Measurements from ENCODE around the gene RELT.

RELT gene

DNA sequence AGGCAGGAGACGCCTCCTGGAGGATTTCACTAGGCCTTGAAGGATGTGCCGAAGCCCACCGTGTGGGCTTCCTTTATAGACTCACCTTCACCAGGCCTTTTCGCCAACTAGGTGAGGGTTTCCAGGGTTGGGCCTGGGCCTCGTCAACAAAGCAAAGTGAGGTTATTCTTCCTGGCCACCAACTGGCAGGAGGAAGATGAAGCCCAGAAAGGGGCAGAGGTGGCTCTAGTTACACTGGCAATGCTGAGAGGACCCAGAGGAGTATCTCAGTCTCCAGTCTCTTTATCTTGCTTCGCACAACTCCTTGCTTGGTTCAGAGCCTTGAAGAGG, 404 bp upstream of the RELT start:
- FAIRE-seq, result no peak
- no peak for DNase-seq (ENCODE audit: low spot score)

DNA sequence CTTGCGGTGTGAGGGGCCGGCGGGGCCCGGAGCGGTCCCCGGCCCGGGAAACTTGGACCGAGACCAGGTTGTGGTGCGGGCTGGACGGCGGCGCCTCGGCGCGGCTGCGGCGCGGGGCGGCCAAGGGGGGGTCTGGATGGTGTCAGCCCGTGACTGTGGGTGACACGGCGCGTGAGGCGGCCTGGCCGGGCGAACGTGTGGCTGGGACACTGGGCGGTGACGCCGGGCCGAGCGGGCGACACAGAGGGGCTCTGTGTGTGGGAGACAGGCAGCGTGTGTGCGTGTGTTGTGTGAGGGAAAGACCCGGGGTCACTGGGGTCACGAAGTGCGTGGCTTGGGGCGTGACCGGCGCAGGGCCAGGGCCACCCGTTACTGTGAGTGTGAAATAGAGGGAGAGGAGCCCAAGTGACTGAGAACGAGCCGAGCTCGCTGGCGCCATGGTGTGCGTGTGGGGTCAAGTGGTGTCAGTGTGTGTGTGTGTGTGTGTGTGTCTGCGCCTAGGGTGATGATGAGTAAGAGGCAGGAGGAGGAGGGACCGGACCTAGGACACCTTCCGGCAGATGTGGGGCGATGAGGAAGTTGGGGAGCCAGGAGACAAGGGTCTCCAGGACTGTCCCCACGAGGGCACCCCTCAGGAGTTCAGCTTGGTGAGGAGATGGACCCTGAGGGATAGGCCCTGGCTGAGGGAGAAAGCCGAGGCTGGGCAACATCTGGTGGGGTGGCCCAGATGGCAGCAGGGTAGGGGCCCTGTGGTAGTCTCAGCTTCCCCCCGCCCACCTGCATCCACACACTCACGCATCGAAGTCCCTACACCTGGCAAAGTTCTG, 817 bp downstream of the RELT start:
- FAIRE-seq (no peak), DNase-seq (ENCODE audit: low spot score) (peak; percentile 71)

DNA sequence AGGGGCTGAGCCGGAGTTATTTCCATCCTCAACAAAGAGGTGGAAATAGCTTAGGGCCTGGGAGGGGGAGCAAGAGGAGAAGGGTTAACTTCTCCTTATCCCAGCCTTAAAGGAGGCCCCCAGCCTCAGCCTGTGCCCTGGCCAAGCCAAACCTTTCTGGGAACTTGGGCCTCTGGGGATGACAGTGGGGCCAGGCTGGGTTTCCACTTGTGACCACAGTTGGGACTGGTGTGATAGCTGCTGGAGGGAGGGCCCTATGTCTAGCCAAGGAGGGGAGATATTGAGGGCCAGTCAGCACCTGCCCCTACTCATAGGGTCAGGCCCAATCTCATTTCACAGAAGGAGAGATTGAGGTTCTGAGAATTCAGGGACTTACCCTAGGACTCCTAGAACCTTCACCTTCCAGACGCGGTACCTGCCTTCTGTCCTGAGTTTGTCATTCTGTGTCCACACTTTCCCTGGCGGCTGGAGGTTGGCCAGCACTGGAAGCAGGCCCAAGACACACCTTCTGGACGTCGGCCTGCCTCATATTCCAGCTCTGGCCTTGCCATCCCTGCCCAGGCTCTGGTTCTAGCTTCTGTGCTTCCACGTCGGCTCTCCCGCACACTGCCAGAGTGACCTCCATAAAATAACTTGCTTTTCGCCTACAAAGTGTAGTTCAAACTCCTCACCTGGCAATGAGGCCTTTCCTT, 3.1 kb downstream of the RELT start:
- DNase-seq (ENCODE audit: low spot score) (no peak), FAIRE-seq (no peak)

DNA sequence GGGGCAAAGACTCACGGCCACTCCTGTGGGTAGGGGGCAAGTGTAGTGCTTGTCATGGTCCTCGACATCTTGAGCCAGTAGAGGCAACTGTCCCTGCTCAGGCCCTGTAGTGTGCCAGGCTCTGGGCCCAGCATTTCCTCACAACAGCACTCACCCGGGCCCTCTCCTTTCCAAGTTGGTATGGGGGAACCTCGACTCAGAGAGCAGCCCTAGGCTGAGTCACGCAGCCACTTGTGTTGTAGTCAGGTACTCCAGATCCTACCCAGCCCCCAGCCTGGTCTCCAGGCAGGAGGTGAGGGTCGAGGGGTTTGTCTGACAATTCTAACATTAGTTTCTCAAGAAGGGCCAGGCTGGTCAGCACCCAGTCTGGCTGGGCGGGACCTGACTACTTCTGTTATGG, 4.1 kb downstream of the RELT start:
- DNase-seq (ENCODE audit: low spot score), result no peak

DNA sequence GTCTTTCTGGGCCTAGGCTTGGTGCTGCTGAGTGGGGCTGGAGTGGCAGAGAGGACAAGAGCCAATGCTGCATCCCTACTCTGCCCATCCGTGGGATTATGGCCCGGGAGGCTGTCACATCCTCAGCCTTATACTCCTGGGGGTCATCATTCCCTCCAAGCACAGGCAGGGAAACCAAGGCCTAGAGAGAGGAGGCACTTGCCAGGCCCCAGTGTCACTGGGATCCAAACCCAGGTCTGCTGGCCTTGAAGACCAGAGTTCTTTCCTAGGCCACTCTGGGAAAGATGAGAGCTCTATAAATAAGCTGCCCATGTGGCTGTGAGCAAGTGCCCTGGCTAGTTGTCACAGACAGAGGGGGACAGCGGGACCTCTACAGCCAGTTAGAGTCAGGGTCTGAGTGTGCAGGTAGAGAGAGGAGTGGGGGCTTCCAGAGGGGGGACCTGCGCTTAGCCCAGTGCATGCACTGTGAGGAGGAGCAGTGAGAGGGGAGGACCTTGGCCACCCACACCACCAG, 4.8 kb downstream of the RELT start:
- DNase-seq (ENCODE audit: low spot score), result no peak
- FAIRE-seq, result no peak

More for the DNA sequence above, 4.1 kb downstream of the RELT start:
- no peak for FAIRE-seq

DNA sequence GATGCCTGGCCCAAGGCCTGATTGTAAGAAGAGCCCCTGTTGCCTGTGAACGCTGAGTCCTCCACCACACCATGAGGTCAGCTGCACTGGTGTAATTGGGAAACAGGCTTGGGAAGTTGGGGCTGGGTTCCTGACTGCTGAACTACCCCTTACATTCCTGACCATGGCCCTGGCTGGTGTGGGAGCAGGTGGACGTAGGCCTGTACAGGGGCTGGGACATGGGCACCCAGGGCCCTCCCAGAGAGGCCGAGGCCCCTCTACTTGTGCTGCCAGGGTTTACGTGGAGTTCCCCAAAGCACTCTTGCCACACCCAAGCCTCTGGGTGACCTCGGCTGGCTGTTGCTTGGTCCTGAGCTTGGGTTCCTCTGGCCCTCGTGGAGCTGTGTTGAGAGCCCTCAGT, 5.4 kb downstream of the RELT start:
- DNase-seq (ENCODE audit: low spot score) (no peak), FAIRE-seq (no peak)

DNA sequence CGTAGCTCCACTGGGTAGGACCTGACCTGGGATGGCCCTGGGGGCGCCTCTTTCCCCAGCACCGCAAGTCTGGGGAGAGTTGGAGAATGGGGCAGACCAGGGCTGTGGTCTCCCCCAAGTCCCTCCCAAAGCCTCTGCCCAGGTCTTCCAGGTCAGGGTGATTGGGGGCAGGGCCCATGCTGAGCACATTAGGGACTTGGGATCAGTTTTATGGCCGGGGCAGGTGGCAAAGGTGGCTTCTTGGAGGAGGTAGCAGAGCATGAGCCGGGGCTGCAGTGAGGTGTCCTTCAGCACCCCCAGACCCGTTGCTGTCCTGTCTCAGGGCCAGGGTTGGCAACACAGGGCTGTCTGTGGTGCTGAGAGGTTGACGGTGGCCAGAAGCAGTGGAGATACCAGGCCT, 6.0 kb downstream of the RELT start:
- no peak for FAIRE-seq
- no peak for DNase-seq (ENCODE audit: low spot score)

DNA sequence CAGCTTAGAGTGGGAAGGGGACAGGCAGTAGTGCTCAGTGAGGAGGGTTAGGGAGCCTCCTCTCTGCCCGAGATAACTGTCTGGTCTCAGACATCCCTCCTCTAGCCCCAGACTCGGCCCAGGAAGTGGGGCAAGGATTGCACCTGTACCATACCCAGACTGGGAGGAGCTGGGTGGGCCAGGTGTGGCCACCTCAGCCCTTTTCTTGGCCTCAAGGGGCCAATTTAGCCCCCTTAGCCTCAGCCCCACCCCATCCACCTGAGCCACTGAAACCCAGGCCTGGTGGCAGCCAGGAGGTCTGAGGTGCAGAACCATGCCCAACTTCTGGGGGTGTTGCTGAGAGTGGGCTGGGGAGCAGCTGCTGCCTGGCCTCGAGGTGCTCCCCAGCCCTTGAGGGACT, 6.5 kb downstream of the RELT start:
- no peak for DNase-seq (ENCODE audit: low spot score)
- no peak for FAIRE-seq

DNA sequence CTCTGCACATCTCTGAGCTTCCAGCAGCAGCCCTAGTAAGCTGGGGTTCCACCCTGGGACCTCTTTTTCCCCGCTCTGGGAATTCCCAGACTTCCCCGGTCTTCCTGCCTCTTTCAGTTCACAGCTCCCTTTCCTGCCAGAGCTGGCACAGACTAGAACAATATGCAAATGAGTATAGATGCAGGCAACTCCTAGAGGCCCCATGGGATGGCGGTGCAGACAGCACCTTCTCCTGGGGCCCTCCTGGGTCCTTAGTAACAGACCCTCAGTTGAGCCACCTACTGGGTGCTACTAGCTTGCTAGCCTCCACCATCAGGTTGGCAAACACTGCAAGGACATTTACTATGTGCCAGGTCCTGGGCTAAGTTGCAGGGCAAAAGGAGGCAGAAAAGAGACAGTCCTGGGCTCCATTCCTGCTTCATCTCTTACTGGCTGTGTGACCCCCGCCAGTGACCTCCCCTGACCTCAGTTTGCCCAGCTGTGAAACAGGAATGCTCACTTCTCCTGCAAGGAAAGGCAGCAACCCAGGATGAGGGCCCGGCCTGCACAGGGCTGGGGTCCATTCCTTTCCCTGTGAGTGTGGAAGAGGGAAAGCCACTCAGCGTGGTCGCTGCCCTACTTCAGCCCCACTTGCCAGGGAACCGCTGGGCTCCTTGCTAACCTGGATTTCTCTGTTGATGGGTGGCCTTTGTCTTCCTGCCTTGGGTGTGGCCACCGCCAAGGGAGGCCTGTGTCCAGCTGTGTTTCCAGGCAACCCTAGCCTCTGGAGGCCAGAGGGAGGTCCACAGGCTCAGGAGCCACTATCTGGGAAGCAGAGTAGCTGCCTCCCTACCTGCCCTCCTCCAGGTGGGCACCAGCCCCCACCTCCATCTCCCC, 7.3 kb downstream of the RELT start:
- no peak for FAIRE-seq

DNA sequence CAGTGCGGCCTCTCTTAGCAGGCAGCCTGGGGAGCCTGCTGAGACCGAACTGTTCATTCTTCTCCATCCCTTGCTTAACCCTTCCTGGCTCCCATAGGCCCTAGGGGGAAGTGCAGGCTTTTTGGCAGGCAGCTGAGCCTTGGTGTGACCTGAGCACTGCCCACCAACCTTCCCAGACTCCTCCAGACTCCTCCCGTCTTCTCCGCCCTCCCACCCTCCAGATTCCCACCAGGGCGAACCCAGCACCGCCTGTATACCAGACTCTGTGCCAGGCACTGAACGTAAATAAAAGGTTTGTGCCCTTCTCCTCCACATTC, 7.9 kb downstream of the RELT start:
- no peak for DNase-seq (ENCODE audit: low spot score)
- FAIRE-seq, result no peak

More for the DNA sequence above, 7.3 kb downstream of the RELT start:
- DNase-seq (ENCODE audit: low spot score), result no peak

DNA sequence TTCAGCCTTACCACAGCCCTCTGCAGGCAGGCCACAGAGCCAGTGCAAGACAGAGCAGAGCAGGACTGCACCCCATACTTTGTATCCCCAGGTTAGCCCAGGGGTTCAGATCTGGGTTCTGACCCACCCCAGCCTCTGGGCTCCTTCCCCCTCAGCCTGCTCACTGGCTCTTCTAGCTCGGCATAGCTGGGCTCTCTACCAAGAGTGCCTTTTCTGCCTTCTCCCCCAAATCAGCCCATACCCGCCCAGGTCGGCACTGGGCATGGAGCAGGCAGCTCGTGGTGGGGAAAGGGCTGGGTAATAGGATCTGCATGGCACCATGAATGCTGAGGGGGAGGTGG, 8.3 kb downstream of the RELT start:
- no peak for DNase-seq (ENCODE audit: low spot score)
- no peak for FAIRE-seq

DNA sequence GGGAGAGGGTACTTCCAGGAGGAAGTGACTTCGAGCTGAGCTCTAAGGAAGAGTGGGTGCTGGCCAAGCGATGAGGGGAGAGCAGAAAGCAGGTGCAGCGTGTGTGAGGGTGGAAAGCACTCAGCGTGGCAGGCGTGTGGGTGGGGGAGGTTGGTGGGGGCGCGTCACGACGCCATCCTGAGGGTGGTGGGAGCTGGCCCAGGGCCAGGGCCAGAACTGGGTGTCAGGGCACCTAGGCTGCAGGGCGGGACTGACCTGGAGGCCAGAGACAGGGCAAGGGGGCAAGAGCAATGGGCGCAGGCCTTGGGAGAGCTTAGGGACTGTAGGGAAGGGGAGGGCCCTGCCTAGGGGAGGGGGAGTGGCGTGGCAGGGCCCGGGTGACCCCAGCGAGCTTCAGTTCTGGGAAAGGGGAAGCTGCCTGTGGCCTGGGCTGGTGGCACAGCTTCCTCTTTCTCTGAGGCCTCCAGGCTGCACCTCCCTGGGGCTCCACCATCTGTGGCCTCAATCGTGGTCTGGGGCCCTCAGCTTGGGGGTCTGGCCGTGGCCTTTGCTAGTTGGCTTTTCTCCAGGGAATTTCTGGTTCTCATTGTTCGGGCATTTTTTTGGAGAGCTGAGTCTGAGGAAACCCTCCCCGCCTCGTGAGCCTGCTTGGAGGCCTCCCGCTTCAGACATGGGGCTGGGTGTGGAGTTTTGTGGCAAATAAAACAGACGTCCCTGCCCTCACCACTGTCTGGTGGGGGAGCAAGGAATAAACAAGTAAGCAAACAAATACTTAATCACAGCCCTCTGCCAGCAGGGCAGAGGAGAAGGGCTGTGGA, 8.9 kb downstream of the RELT start:
- DNase-seq (ENCODE audit: low spot score) (no peak), FAIRE-seq (no peak)

DNA sequence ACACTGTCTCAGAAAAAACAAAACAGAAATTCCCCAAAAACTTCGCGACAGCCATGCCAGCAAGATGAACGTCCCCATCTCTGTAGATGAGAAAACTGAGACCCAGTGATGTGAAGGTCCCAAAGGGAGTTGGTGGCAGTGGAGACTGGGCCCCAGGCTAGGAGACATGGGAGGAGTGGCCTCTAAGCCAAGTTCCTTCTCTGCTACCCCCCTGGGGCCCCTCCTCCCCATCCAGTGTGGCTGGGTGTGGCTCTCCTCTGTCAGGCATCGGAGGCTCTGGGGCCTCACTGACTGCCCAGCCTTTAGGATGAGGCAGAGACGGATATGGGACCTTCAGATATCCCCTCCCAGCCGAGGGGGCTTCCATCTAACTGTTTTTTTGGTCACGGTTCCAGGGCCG, 9.8 kb downstream of the RELT start:
- FAIRE-seq, result no peak

DNA sequence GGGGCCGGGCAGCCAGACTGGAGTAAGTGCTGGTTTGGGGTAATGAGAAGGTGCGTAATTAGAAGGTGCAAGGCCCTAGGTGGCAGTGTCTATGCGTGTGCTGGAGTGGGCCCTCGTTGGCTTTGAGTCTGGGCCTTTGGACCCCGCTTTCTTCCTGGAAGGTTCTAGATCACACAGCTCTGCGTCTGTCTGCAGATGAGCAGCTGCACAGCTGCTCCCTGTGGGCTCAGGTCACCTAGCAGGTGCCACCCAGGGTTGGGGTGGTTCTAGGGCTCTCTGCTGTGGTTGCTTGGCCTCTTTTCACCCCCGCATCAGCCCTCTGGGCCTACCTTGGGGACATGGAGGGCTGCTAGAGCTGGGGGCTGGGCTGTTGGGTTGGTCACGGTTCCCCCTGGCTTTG, 10.3 kb downstream of the RELT start:
- FAIRE-seq, result no peak

More for the DNA sequence above, 9.8 kb downstream of the RELT start:
- no peak for DNase-seq (ENCODE audit: low spot score)

DNA sequence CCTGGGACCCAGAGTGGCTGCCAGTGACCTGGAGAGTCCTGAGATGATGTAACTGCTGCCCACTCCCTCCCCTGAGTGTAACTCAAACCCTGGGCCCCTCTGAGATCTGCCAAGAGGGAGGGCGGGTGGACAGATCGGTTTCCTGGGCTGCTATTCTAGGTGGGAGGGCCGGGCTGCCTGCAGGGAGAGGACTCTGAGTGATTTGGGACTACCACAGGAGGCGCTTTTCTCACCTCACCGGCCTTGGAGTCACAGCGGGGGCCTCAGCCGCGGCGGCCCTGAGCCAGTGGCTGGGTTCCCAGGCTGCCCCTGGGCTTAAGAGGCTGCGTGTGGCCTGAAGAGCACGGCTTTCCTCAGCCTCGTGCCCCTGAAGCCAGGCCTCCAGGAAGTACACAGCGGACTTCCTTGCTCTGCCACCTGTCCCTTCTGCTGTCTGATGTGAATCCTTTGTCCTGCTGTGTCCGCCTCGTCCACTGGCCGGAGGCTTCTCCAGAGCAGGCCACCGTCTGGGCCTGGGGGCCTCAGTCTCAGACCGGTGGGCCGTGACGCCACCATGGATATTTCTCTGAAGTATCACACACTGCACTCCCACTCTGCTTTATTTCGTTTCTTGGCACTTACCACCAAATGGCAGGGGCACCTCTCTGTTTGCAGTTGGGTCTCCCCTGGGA, 11.5 kb downstream of the RELT start:
- DNase-seq (ENCODE audit: low spot score) (no peak), FAIRE-seq (no peak)

More for the DNA sequence above, 10.3 kb downstream of the RELT start:
- no peak for DNase-seq (ENCODE audit: low spot score)

DNA sequence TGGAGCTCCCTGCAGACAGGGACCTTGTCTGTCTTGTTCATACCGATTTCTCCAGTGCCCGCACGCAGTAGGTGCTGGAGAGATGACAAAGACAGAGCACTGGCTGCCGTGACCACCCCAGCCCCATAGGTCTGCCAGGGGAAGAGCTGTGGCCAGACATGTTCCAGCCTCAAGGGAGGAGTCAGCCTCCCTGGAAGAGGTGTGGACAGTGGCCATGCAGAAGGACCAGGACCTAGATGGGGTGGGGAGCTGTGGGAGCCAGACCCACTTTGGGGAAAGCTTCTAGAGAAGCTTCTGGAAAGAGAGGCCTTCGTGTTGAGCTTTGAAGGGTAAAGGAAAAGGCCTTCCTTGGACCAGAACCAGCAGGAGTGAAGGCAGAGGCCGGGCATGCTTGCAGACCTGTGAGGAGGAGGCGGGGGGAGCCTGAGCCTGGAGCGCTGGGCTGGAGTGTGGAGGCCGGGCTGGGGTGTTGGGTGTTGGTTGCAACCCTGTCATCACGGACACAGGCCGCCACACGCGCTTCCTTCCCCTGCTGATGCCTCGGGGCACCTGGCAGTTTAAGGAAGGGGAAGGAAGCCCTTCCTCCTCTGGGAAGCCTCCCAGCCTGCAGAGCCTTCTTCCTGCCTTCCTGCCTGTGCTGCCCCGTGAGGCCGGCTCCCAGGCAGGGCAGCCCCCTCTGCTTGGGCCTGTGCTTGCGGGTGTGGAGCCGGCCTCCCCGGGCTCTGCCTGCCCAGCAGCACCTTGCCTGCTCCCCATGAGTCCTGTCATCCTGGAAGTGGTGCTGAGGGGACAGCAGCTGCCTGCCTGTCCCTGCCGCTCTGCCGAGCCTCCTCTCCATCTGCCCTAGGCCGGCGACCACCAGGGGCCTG, 12.3 kb downstream of the RELT start:
- DNase-seq (ENCODE audit: low spot score) (no peak), FAIRE-seq (no peak)

DNA sequence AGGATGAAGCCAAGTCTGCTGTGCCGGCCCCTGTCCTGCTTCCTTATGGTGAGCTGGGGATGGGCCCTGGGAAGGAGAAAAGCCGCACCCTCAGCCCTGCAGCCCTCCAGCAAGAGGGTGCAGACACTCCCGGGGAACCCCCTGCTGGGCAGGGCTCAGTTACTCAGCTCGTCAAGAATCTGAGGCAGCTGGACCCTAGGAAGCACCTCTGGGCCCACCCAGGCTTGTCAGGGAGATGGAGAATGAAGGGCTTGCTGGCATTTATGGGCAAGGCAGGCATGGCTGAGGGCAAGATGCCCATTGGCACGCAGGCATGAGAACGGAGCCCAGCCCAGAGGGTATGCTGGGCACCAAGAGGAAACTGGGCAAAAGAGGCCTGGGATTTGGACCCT, 12.9 kb downstream of the RELT start:
- DNase-seq (ENCODE audit: low spot score) (no peak), FAIRE-seq (no peak)

DNA sequence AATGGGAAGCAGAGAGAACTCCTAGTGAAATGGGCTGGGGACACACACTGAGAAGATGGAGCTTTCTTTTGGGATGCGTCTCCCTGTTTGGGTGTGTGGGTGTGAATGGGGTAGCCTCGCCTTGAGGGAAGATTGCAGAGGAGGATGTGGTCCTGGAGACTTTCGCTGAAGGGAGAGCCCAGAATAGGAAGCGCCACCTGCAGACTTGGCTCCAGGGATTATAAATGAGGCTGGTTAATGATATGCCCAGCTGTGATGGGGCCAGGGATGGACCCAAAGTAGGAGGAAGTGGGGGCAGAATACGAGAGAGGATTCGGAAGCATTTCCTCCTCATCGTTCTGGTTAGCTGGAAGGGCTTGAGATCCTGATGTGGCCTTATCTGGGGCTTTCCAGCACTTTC, 13.7 kb downstream of the RELT start:
- DNase-seq (ENCODE audit: low spot score) (no peak), FAIRE-seq (no peak)

DNA sequence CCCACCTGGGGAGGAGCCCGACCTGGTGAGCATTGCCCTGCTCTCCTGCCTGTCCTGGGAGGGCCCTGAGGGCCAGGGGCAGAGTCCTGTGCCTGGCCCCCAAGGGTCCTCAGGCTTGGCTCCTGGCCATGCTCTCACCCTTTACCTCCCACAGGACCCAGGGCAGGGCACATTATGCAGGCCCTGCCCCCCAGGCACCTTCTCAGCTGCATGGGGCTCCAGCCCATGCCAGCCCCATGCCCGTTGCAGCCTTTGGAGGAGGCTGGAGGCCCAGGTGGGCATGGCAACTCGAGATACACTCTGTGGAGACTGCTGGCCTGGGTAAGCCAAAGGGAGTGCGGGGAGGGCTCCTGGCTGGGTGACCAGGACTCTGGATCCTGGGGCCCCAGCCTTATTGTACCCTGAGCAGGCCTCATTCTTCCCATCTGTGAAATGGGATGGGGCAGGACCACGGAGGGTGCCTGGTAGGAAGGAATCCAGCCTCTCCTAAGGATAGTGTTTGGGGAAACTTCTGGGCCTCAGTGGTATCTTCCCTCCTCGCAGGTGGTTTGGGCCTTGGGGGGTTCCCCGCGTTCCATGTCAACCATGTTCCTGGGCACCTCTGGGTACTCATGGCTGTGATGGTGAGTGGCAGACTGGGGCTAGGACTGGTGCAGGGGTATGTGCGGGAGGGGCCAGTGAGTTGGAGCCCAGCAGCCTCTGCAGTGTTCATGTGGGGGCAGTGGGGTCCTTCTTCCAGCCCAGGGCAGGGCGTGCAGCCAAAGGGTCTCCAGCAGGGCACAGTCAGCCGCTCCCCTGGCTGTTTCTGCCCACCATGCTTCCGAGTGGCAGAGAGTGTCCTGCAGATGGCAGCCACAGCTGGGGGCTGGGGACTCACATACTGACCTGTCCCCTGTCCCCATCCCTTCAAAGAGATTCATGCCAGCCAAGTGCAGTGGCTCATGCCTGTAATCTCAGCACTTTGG, 14.7 kb downstream of the RELT start:
- DNase-seq (ENCODE audit: low spot score), result no peak
- no peak for FAIRE-seq

Measured in RCC 7860 (cell line).